GM19193 (cell line): Measurements from ENCODE around the gene NPTX2.

Source experiments
- POLR2A ChIP-seq: IDR thresholded peaks from 4 replicates; pipeline ENCODE4 v1.6.1; 2011; ENCODE audit not compliant: insufficient read depth, insufficient read length; ENCODE audit errors: extremely low read depth

Gene NPTX2

DNA sequence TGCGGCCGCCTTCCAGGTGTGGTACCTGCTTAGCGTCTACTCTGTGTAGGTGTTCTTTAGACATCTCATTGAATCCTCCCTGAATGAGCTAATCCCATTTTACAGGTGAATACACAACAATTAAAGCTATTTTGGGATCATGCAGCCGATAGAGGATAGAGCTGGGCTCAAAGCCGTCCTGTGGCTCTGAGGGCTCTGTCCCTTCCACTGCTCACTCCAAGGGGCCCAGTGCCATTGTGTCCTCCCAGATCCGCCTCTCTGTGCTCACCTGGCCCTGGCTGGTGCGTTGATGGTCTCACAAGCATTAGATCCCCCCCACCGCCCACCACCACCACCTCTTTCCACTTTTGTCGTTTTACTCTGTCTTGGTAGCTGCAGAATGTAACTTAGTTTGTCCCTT, 13.1 kb downstream of the NPTX2 start:
- no peak for TF ChIP-seq POLR2A

DNA sequence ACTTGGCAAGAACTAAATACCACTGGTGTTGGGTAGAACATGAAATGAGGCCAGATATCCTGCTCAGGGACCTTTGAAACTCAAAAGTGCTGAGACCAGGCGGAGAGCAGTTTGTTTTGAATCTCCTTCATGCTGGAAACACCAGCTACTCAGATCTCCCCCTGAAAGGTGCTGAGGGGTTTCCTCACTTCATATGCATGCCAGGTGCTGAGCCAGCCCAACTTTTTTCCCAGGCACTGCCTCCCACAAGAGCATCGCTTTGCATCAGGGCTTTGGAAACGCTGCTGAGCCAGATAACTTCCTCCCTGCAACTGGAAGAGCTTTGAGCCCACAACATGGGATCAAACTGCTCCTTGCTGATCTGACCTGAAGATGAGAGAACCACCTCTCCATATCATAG, 13.7 kb downstream of the NPTX2 start:
- TF ChIP-seq POLR2A = no peak

DNA sequence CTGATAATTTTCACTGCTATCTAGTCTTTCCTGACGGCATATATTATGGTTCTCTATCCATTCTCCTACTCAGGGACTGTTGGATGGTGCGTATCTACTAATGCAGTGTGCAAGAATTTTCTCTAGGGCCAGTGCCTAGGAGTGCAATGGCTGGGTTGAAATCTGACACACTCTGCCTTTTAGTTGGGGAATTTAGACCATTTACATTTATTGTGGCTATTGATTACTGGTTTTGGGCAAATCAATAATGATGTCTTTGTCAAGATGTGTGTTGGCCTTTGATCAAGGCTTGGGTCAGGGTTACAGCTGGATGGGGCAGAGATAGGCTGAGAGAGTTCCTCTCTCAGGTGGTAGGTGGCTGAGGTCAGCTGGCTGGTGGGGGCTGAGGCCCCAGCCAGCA, 21.8 kb downstream of the NPTX2 start:
- no peak for TF ChIP-seq POLR2A

DNA sequence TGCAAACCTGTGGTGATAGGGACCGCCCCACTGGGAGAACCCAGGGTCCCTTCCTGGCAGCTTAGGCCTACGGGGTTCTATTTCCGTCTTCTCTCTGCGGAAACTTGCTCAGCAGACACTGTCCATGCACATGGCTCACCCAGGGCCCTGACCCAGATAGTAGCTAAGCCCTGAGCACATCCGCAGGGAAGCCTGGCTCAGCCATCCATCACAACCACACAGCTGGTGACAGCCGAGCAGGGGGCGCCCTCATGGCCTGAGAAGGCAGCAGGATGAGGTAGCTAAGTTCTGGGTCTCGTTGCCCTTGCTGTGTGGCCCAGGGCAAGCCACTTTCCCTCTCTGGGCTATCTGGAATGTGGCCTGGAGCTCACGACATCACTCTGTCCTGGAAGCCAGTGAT, 23.3 kb downstream of the NPTX2 start:
- TF ChIP-seq POLR2A = no peak

DNA sequence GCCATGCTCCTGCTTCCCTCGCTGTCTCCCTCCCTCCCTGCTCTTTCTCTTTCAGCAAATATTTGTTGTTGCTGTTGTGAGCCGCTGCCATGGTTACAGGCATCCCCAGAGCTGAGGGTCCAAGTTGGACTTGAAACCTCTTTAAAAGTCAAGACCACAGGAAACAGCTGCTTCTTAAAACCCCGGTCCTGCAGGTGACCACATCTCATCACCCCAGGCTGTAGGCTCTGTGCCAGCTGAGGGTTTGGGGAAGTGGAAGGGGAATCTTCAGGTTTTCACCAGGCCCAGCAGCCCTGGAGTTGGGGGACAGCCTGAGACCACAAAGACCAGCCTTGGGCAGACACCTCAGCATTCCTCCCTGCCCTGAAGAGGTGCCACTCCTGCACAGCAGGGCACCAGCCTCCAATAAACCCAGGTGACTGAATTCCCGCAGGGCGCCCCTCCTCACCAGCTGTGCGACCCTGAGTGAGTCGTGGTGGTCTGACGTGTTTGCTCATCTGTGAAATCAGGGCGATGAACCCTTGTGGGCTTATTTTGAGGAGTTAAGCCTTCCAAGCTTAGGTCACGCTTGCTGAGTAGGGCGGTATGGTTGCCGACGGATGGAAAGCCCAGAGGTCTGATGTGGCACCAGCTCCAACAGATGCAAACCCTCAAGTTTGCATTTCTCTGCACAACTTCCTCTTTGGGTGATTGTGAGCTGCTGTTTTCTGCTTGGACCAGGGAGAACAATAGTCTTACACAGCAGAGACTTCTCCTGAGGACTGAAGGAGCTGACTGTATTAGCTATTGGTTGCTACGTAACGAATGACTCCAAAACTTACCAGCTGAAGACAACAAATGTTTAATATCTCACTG, 24.8 kb downstream of the NPTX2 start:
- TF ChIP-seq POLR2A = no peak

DNA sequence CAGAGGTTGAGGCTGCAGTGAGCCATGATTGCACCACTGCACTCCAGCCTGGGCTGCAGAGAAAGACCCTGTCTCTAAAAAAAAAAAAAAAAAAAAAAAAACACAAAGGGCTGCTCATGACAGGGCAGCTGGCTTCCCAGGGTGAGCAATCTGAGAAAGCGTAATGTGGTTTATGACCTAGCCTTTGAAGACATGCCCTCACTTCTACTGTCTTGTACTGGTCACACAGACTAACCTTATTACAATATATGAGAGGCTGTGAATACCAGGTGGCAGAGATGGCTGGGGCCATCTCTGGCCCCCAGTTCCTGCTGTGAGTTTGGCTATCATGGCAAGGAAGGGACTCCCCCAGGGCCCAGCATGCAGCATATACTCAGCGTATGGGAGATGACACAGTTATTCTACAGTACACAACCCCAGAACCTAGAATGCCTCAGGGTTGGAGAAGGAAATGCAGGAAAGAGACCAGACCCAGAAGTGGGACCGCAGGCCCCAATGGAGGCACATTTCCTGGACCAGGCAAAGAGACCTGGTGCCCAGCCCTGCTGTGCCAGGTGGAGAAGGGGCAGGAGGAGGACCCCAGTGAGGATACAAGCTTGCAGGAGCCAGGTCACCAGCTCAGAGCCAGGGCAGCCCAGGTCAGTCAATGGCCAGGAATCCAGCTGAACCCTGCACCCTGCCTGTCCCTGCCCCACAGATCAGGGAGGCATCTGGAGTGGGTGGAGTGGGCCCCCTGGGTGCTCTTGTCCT, 26.3 kb downstream of the NPTX2 start:
- no peak for TF ChIP-seq POLR2A

DNA sequence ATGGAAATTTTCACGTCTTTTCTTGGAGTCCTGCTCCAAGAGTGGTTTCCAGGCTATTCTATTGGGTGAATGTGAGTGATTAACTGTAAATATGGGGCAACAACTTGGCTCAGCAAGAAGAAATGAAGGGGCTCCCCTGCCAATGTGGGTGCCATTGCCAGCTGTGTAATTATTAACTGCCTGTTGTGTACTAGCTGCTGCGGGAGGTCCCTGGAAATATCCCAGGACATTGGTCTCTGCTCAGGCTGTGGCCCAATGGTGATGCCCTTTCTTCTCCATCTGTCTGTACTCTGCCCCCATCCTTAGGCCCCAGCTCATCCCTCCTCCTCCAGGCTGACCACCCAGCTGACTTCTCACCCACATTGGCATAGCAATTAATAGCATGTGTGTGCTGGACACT, 29.4 kb downstream of the NPTX2 start:
- TF ChIP-seq POLR2A = no peak

DNA sequence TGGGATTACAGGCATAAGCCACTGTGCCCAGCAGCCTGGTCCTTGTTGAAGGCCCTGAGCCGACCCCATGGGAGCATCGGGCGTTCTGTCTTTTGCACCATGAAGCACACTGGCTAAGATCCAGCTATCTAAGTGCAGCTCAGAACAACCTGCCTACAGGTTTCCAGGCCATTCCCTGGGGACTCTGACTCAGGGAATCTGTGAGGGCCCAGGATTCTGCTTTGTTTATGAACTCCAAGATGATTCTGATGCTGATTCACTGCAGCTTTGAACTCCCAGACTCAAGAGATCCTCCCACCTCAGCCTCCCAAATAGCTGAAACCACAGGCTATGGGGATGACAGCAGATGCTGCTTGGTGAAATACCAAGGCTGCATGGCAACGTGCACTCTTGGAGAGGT, 30.2 kb downstream of the NPTX2 start:
- TF ChIP-seq POLR2A = no peak

DNA sequence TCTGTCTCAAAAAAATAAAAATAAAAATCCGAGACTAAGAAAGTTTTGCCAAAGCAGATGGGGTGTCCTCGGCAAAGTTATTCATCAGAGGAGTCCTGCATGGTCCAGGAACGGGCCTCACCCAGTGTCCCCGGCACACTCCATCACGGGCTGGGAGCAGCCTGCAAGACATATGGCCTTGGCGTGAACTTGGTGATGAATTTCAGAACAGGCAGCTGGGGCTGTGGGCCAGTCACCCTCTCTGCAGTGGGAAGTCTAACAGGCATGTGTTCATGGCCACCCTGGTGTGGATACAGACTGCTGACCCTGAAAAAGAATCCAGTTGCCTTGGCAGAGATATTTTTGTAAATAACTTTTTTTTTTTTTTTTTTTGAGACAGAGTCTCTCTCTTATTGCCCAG, 34.7 kb downstream of the NPTX2 start:
- TF ChIP-seq POLR2A = no peak

DNA sequence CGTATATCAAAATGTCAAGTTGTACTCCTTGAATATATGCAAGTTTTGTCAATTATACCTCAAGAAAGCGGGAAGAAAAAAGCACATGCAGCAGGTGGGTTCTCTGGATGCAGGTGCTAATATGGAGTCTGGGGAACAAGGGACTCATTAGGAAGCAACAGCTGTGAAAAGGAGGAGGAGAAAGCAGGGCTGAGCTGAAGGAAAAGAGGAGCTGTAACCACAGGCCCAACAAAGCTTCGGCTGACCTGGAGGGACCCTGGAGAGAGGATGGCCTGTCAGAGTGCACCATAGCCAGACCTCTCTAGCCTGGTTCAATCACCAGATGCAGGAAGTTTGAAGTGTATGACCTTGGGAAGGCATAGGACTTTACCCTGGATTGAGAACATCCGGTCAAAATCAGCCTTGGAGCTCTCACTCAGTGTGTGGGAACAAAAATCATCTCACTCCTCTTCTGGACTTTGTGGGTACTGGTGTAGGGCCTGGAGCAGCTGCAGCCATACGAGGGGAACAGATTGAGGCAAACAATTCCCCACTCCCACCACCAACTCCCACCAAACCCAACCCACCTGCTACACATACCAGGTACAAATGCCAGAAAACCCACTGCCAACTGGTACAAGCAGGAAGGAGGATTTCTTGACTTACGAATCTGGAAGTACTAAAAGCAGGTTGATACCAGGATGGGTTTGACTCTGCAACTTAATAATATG, 36.7 kb downstream of the NPTX2 start:
- TF ChIP-seq POLR2A = no peak

DNA sequence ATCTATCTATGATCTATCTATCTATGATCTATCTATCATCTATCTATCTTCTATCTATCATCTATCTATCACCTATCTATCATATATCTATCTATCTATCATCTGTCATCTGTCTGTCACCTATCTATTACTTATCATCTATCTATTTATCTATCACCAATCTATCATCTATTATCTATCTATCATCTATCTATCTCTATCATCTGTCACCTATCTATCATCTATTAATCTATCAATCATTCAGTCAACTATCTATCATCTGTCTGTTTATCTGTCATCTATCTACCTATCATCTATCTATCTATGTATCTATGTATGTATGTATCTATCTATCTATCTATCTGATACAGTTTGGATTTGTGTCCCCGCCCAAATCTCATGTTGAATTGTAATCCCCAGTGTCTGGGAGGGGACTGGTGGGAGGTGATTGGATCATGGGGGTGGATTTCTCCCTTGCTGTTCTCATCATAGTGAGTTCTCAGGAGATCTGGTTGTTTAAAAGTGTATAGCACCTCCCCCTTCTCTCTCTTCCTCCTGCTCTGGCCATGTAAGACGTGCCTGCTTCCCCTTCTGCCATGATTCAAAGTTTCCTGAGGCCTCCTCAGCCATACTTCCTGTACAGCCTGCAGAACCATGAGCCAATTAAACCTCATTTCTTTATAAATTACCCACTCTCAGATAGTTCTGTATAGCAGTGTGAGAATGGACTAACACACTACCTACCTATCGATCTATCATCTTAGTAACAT, 37.6 kb downstream of the NPTX2 start:
- TF ChIP-seq POLR2A = no peak

DNA sequence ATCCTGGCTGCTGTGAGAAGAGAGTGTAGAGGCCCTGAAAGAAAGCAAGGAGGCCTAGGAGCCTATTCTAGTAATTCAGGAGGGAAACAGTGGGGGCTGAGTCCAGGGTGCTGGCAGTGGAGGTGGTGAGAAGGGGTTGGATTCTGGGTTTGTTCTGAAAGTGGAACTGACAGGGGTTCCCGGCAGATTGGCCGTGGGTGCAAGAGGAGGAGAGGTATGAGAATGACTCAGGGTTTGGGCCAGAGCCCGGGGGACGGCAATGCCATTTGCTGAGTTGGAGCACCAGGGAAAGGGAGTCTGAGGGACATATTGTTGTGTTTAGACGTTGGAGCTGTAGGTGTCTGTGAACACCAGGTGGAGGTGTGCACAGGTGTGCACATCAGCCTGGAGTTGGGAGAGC, 38.5 kb downstream of the NPTX2 start:
- no peak for TF ChIP-seq POLR2A

DNA sequence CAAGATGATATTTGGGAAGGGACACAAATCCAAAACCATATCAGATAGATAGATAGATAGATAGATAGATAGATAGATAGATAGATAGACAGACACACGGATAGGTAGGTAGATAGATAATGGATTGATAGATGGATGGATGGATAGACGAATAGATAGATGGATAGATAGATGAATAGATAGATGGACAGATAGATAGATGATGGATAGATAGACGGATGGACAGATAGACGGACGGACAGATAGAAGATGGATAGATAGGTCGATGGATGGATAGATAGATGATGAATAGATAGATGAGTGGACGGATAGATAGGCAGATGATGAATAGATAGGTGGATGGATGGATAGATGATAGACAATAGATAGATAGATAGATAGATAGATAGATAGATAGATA, 39.8 kb downstream of the NPTX2 start:
- TF ChIP-seq POLR2A = no peak

DNA sequence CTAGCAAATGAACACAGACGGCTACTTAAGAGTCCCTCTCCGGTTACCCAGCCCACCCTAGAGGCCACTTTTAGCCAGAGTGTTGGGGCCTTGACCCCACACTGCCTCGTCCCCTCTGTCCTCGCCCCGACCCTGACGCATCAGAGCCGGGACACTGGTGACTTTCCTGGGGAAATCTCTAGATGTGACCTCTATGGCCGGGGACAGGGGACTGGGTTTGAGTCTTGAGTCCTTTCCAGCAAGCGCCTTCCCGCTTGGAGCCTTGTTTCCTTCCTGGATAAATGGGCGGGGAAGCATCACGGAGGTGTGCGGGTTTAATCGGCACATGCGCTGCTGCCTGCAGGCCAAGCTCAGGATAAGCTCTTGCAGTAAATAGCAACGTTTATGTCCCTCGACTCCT, 40.7 kb downstream of the NPTX2 start:
- TF ChIP-seq POLR2A = no peak

DNA sequence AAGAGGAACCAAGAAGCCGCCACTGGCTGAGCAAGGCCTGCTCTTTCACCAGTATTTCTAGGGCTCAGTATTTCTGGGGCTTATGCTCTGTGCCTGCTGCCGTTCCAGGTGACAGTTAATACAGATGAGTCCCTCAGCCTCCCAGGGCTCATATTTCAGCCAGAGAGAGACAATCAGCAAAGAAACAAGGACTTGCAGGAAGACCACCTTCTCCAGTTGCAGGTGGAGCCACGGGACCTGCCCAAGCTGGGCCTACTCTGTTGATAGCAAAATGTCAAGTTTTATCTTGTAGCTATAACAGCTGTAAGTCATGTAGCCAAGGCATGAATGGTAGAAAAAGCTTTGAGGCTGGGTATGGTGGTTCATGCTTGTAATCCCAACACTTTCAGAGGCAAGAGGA, 42.7 kb downstream of the NPTX2 start:
- no peak for TF ChIP-seq POLR2A
